ENCODE measurements around the gene RASEF.

RASEF gene

GRCh38 chr9:82961504-82962125 is 101.3 kb downstream of the RASEF start:
- no peak overlapping the region for H3K4me2 ChIP-seq
- no peaks in the 10 kb centered on the region for H3K79me2 ChIP-seq (ENCODE audit: insufficient read depth, low read depth)
- no peak overlapping the region for H3K4me3 ChIP-seq (IDR thresholded peaks at IDR 0.05; ENCODE audit: insufficient read depth, low read depth, low read length)
- H3K27ac ChIP-seq: no peak overlapping the region
- H3K36me3 ChIP-seq (ENCODE audit: insufficient read depth): no peaks in the 10 kb centered on the region
- no peak overlapping the region for H3K9ac ChIP-seq
- H2AFZ ChIP-seq (ENCODE audit: low read depth): no peak overlapping the region
- TF ChIP-seq CTCF (conservative IDR thresholded peaks at IDR 0.05; ENCODE audit: low read depth, low read length): peak; percentile 96
- H4K20me1 ChIP-seq (ENCODE audit: insufficient read depth): no peaks in the 10 kb centered on the region
- H3K27me3 ChIP-seq (ENCODE audit: insufficient read depth, low read depth): no peaks in the 10 kb centered on the region
- peaks cover 3% of the 10 kb centered on the region for H3K4me1 ChIP-seq (ENCODE audit: low read depth, poor library complexity, severe bottlenecking)

- no peaks in the 10 kb centered on the region for H3K36me3 ChIP-seq (ENCODE audit: insufficient read depth)
- H3K9ac ChIP-seq: no peak overlapping the region
- H3K4me2 ChIP-seq: no peak overlapping the region
- no peaks in the 10 kb centered on the region for H3K79me2 ChIP-seq (ENCODE audit: insufficient read depth, low read depth)
- no peak for TF ChIP-seq CTCF (conservative IDR thresholded peaks at IDR 0.05; ENCODE audit: low read depth, low read length)
- H3K4me1 ChIP-seq (ENCODE audit: low read depth, poor library complexity, severe bottlenecking): peaks cover 3% of the 10 kb centered on the region
- H3K27me3 ChIP-seq (ENCODE audit: insufficient read depth, low read depth): no peaks in the 10 kb centered on the region
- no peak overlapping the region for H2AFZ ChIP-seq (ENCODE audit: low read depth)
- H4K20me1 ChIP-seq (ENCODE audit: insufficient read depth): no peaks in the 10 kb centered on the region
- H3K27ac ChIP-seq: no peak overlapping the region
- H3K4me3 ChIP-seq (IDR thresholded peaks at IDR 0.05; ENCODE audit: insufficient read depth, low read depth, low read length): no peak overlapping the region
These were observed 105.2 kb downstream of the RASEF start for GRCh38 chr9:82957529-82958379.

- Histone ChIP-seq H3K27me3 (ENCODE audit: insufficient read depth, low read depth) (no peaks in the 10 kb centered on the region), H3K4me2 (no peak overlapping the region), H3K9ac (no peak overlapping the region), H2AFZ (ENCODE audit: low read depth) (no peak overlapping the region), H3K4me3 (IDR thresholded peaks at IDR 0.05; ENCODE audit: insufficient read depth, low read depth, low read length) (no peak overlapping the region), H3K4me1 (ENCODE audit: low read depth, poor library complexity, severe bottlenecking) (no peaks in the 10 kb centered on the region), H3K79me2 (ENCODE audit: insufficient read depth, low read depth) (no peaks in the 10 kb centered on the region), H3K36me3 (ENCODE audit: insufficient read depth) (no peaks in the 10 kb centered on the region), H4K20me1 (ENCODE audit: insufficient read depth) (no peaks in the 10 kb centered on the region), H3K27ac (no peak overlapping the region)
- no peak for TF ChIP-seq CTCF (conservative IDR thresholded peaks at IDR 0.05; ENCODE audit: low read depth, low read length)
These were observed 113.7 kb downstream of the RASEF start for GRCh38 chr9:82949203-82949602.

- Histone ChIP-seq H3K79me2 (ENCODE audit: insufficient read depth, low read depth) (no peaks in the 10 kb centered on the region), H3K4me2 (no peak overlapping the region), H3K27ac (no peak overlapping the region), H4K20me1 (ENCODE audit: insufficient read depth) (no peaks in the 10 kb centered on the region), H3K36me3 (ENCODE audit: insufficient read depth) (no peaks in the 10 kb centered on the region), H2AFZ (ENCODE audit: low read depth) (no peak overlapping the region), H3K4me3 (IDR thresholded peaks at IDR 0.05; ENCODE audit: insufficient read depth, low read depth, low read length) (no peak overlapping the region), H3K27me3 (ENCODE audit: insufficient read depth, low read depth) (no peaks in the 10 kb centered on the region), H3K4me1 (ENCODE audit: low read depth, poor library complexity, severe bottlenecking) (peaks cover 6% of the 10 kb centered on the region), H3K9ac (no peak overlapping the region)
- TF ChIP-seq CTCF (conservative IDR thresholded peaks at IDR 0.05; ENCODE audit: low read depth, low read length): no peak
These were observed 122.6 kb downstream of the RASEF start for GRCh38 chr9:82940376-82940775.
